Activated CD8-positive, alpha-beta memory T cell treated with anti-CD3 and anti-CD28 coated beads for 1 hour (primary cell): ENCODE data around the gene PTPRN2.

Experiments used
- DNase-seq, 2 donors: peaks; one replicate each; pipeline ENCODE4 v3.0.0-alpha.2; 2020; ENCODE audit warnings: low read depth in 1 of 2; ENCODE audit errors: extremely low read depth in 1 of 2

Gene PTPRN2

DNA sequence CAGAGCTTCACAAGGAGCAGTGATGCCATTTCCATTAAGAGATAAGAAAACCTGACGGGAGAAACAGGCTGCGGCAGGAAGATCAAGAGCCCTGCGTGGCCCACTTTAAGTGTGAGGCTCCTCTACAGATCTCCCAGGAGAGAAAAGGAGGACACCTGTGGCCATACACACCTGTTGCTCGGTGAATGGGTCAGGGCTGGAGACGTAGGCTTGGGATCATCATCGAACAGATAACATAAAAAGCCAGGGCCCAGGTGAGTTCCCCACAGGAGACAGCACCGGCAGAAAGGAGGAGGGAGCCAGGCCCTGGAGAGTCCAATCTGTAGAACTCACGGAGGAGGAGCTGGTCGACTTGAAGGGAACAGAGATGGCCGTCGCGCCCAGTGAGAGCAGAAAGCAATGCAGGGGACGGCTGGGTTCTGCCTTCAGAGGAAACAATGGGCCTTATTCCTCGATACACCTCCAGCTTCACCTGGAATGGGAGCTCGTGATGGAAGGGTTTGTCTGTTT is 694.0 kb downstream of the PTPRN2 start:
- no peak for DNase-seq

DNA sequence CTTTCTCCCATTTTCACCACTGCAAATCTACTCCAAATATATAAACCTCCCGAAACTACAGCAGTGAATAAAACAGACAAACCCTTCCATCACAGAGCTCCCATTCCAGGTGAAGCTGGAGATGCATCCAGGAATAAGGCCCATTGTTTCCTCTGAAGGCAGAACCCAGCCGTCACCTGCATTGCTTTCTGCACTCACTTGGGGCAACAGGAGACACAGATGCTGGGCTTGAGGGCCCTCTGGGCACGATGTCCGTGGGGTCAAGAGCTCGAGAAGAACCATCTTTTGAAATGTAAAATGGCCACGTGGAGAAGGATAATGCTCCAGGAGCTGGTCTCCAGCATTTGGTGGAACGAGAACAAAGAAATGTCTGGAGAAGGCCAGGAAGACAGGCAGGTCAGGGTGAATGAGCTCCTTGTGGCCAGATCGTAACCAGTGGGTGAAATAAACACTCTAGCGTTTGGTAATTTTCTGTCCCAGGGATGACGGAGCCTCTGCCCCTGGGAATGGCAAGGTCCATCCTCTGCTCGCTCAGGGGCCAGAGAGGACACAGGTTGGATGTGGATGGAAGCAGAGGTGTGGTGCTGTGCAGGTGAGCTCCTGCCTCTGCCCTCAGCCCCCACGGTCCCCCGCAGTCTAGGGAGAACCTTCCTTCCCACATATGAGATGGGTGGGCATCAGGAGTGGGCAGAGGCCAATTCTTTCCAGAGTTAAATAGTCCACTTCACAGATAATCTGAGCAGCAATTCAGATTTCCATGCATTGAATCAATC is 694.7 kb downstream of the PTPRN2 start:
- DNase-seq = no peak

DNA sequence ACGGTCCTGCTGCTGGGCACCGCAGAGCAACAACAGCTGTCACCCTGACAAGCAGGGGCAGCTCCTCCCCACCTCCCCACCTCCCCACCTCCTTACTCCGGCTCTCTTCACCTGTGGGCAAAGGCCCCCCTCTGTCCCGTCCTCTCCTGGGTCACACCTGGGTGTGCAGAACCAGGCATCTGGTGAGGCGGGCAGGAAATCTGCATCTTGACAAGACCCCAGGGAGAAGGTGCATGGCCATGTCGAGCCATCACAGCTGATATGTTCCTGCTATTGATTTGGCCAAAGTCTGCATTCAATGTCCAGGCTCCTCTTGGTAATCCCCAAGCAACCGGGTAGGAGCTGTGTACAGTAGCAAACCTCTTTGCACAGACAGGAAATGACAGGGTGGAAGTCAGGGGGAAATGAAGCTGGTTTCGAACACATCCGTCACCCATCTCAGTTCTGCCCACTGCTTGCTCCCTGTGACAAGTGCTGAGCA is 696.7 kb downstream of the PTPRN2 start:
- DNase-seq = no peak

DNA sequence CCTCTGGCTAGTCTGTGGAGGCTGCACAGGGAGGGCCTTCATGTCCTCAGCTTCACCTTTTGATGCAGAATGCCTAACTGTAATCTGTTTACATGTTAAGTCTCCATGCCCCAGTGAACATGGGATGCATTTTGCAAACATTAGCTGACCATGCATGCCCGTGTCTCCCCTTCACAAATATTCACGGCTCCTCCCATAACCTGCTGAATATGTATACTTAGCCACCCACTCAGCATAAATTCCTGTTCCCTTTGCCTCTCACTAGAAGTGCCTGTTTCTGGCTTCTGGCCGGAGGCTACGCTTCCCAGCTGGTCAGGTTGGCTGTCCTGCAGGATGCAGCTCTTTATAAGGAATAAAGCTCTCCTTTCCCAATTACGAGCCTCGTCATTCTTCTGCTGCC is 698.1 kb downstream of the PTPRN2 start:
- DNase-seq = no peak

DNA sequence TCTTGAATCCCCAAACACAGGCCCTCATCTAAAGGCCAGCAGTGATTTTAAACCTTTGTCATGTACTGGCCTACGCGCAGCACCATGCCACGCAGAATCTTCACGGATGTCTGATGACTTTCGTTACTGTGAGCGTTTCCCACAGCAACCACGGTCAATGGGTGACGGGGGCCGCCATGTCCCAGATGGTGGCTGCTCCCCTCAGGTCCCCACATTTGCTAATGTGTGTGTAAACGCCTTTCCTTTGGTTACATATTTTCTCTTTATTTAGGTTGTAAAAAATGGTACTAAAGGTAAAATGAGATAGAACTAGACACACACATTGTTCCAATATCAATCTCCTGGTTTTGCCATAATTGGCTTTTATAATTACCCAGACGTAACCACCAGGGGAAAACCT is 699.0 kb downstream of the PTPRN2 start:
- no peak for DNase-seq

DNA sequence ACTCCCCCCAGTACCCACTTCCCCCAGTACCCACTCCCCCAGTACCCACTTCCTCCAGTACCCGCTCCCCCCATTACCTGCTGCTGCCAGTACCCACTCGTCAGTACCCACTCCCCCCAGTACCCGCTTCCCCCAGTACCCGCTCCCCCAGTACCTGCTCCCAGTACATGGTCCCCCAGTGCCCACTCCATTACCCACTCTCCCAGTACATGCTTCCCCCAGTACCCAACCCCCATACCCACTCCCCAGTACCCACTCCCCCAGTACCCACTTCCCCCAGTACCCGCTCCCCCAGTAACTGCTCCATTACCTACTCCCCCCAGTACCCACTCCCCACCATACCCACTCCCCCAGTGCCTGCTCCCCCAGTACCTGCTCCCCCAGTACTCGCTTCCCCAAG is 700.2 kb downstream of the PTPRN2 start:
- DNase-seq = no peak

DNA sequence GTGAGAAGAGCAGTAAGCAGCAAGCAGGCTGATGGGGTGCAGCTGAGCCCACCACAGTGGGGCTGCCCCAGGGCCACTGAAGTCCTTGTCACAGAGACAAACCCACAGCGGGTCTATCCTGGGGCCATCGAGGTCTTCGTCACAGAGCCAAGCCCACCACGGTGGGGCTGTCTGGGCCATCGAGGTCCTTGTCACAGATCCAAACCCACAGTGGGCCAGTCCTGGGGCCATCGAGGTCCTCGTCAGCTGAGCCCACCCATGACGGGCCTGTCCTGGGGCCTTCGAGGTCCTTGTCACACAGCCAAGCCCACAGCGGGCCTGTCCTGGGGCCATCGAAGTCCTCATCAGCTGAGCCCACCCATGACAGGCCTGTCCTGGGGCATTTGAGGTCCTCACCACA is 700.9 kb downstream of the PTPRN2 start:
- no peak for DNase-seq

DNA sequence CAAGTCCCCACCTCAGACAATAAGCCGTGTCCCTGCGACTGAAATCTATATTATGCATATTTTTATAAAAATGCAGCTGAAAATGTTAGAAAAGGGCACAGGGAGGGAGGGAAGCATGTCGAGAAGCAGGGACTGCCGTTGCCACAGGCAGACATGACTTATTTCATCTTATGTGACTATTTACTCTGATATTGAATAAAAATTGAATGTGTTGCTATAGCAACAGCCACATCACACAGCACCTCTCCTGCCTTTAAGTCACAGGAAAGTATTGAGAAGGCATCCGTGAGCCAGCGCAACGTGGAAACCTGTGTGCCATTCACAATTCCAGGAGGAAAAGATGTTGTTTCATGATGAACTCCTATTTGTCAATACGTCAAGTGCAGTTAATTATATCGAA is 701.4 kb downstream of the PTPRN2 start:
- no peak for DNase-seq

DNA sequence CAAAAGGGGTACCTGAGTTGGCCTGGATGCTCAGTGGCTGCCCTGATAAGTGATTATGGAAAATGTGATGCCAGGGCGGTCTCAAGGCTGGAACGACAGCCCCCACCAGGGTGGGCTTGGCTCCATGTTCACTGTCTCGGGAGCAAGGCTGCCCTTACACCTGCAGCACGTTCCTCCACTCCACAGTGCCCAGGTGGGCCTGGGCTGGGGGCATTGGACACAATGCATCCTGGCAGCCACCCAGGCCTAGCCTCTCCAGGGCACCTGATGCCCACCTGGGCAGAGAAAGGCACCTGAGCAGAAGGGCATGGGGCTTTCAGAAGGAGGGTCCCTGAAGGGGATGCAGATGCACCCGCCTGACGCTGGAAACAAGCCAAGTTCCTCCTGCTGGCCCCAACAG is 702.5 kb downstream of the PTPRN2 start:
- DNase-seq = no peak

DNA sequence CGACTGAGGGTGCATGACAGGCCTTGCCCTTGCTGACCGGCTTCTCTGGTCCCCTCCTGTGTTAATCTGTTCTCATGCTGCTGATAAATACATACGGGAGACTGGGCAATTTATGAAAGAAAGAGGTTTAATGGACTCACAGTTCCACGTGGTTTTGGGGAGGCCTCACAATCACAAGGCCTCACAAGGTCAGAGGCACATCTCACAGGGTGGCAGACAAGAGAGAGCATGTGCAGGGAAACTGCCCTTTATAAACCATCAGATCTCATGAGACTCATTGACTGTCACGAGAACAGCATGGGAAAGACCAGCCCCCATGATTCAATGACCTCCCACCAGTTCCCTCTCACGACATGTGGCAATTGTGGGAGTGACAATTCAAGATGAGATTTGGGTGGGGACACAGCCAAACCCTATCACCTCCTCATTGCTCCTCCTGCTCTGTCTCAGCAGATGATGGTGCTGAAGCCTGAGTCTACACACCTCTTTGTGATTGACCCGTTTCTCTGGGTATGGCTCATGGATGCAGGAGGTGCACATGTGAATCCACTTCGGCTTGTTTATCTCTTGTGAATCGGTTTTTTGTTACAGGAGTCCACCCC is 703.1 kb downstream of the PTPRN2 start:
- DNase-seq = no peak

DNA sequence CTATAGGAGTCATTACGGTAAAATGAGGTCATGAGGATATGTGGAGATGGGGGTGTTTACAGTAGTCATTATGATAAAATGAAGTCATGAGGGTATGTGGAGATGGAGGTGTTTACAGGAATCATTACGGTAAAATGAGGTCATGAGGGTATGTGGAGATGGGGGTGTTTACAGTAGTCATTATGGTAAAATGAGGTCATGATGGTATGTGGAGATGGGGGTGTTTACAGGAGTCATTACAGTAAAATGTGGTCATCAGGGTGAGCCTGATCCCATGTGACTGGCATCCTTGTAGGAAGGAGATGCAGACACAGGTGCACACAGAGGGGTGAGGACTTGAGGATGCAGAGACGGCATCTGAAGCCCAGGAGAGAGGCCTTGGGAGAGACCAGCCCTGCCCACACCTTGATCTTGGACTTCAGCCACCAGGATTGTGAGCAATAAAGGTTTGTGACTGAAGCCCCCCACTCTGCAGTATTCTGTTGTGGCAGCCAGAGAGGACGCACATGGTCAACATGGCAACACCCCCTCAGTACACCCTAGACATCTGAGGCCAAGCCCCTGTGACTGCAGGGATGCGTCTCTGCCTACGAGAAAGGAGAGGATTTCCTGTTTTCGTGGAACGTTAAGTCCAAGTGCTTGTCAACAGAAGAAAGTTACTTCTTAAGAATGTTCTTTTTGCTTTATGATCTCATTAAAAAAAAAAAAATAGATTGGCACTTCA is 706.4 kb downstream of the PTPRN2 start:
- DNase-seq = no peak

DNA sequence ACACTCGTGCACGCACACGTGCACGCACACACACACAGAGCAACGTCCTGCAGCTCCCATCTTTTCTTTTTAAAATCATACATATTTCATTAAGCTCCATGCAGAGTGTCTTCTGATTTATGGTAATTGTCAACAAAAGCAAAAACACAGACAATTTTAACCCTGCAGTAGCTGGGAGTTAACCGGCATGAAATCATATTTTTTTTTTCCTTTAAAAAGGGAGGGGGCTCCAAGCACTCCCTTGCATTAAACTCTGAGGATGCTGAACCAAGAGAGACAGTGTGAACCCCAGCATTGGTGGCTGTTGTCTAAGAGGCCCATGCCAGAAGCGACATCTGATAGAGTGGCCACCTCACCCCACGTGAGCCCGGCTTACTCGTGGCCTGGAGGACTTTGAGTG is 708.2 kb downstream of the PTPRN2 start:
- DNase-seq = no peak

DNA sequence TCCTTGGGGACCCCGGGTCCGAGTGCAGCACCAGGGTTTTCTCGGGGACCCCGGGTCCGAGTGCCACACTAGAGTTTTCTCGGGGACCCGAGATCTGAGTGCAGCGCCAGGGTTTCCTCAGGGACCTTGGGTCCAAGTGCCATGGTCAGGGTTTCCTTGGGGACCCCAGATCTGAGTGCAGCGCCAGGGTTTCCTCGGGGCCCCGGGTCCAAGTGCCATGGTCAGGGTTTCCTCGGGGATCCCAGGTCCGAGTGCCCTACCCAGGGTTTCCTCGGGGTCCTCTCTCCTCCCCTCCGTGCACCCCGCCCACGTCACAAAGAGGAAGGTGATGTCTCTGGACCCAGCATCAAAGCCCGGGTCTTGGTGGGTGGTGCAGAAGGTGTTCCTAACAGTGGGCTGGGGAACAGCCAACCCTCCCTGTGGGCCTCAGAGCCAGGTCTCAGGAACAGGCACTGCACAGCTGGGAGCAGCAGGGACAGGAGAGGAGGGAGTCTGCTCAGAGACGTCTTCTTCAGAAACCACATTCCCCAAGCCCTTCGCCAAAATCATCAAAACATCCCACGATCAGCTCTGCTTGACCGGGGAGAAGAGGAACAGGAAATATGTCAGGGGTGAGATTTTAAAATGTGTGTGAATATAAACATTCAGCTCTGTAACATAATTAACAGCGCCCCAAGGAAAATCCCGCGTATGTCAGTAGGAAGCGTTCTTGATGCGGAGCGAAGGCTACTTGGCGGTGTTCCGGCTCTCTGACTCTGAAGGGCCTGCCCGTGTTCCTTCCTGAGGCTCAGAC is 710.1 kb downstream of the PTPRN2 start:
- no peak for DNase-seq

DNA sequence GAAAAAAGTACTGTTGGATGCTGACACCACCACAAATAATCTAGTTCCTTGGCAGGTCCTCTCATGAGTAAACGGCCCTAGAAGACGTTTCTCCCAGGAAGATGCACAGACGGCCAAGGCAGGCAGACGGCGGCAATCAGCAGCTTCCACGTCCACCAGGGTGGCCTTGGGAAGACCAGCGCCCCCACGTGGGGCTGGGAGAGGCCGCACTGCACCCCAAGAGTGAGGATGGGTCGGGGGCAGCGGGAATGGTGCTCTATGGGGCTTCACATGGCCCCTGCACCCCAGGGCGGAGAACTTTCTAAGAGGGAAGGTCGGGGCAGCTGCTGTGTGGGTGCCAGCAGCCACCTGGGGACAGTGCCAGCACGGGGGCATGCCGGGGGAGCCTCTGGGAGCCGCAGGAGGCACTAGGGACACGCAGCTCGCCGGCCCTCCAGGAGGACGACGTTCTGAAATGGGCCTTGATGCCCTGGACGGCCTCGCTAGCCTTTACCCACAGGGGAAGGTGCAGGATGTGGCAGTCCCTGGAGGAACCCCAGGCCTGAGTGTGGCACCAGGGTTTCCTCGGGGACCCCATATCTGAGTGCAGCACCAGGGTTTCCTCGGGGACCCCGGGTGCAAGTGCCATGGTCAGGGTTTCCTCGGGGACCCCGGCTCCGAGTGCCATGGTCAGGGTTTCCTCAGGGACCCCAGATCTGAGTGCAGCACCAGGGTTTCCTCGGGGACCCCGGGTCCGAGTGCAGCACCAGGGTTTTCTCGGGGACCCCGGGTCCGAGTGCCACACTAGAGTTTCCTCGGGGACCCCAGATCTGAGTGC is 710.9 kb downstream of the PTPRN2 start:
- DNase-seq = no peak

DNA sequence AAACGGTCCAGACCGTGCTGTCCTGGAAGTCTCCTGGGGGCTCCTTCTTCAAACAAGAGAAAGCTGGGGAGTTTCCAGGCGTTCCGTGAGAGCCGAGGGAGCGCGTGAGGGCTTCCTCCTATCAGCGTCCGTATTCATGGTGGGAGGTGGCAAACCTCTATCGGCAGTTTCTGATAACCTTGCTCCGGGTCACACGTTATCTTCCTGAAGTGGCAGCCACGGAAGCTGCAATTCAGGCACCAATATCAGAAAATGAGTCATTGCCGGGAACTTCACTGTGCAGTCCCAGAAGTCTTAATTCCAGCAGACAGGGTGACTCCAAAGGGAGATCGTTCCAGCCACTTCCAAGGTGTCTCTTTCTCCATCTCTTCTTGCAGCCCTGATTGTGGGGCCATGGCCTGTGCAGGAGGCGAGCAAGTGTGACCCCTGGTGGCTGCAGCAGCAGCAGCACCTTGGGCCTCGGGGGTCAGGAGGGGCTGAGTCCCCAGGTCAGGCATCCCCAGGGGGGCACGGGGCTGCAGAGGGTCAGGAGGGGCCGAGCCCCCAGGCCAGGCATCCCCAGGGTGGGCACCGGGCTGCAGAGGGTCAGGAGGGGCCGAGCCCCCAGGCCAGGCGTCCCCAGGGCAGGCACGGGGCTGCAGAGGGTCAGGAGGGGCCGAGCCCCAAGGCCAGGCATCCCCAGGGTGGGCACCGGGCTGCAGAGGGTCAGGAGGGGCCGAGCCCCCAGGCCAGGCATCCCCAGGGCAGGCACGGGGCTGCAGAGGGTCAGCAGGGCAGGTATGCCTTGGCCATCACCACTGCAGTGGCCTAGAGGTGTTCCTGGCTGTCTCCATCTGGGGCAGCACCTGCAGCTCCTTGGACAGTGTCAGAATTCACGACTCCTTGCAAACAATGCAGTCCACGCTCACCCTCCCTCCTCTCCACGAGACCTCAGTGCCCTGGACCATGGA is 712.1 kb downstream of the PTPRN2 start:
- DNase-seq = peak in 1 of 2 donors; percentile 36

DNA sequence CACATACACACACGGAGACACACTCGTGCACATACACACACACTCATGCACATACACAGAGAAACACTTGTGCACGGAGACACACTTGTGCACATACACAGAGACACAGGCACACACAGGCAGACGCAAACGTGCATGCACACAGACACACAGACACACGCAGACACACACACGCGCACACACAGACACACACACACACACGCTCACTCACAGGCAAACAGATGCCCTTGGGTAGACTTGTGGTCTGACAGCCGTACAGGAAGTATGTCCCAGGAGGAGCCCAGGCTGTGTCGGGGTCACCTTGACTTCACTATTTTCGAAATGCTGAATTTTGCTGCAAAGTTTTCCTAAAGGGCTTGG is 712.8 kb downstream of the PTPRN2 start:
- no peak for DNase-seq

DNA sequence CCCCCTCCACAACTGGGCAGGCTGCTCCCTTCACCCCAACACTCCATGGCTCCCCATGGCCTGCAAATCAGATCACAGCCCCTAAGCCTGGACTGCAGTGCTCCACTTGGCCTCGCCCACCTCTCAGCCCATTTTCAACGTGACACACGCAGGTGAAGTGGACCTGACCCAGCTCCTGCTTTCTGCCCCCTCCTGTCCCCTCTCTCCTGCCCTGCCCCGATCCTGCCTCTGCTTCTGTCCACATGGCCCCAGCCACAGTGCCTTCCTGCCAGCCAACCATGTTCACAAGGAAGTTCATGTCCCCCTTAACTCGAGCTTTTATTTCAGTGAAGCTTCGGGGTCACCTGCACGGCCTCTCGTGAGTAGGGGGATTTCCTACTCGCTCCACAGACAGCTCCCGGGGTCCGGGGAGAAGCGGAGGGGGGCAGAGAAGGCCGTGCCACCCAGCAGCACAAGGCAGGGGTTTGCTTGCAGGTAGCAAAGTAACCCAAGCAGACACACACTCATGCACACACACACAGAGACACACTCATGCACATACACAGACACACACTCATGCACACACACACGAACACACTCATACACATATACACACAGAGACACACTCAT is 713.3 kb downstream of the PTPRN2 start:
- no peak for DNase-seq

DNA sequence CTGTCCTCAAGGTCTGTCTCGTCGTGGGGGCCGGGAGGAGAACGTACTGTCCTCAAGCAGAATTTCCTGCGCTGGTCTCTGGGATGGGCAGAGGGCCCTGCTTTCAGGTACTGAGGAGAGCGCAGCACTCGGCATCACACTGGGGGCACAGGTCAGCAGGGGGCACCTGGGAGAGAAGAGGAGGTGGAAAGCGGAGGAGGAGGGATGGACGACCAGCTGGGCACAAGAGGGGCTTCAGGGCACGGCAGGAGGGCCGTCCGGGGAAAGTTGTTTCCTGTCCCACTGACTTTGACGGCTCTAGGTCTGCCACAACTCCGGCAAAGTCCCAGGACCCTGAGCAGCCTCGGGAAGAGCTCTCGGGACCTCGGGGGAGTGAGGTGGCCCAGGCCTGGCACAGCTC is 714.0 kb downstream of the PTPRN2 start:
- DNase-seq = no peak

DNA sequence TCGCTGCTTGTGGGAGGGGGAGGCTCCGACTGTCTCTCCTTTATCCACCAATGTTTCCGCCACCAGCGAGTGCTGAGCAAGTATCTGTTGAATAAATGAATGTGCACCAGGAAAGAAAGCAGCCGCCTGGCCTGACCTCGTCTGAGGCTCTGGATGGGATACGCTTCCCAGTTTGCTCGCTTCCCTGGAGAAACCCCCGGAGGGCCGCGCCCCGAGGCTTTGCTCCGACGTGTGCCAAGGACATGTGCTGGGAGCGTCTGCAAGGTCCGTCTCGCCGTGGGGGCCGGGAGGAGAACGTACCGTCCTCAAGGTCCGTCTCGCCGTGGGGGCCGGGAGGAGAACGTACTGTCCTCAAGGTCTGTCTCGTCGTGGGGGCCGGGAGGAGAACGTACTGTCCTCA is 714.4 kb downstream of the PTPRN2 start:
- DNase-seq = no peak
